ENCODE data around the gene FARP2.
"Not testable (repeated sequence)": the region's sequence is repeated elsewhere in the genome, so short reads cannot be mapped to it uniquely, and the experiment has no call there.

The FARP2 gene

GRCh38 chr2:241364781-241365180, 8.7 kb downstream of the FARP2 start:
- DNase-seq (ENCODE audit: low spot score): no peak

- no peak for DNase-seq (ENCODE audit: low spot score)
Measured at GRCh38 chr2:241366678-241367077, 10.6 kb downstream of the FARP2 start.

- DNase-seq (ENCODE audit: low spot score): no peak
Measured at GRCh38 chr2:241368643-241369042, 12.6 kb downstream of the FARP2 start.

- no peak for DNase-seq (ENCODE audit: low spot score)
Measured at GRCh38 chr2:241372361-241372992, 16.4 kb downstream of the FARP2 start.

GRCh38 chr2:241373446-241373845, 17.4 kb downstream of the FARP2 start:
- DNase-seq (ENCODE audit: low spot score): peak; percentile 45

- DNase-seq (ENCODE audit: low spot score): not testable (repeated sequence)
Measured at GRCh38 chr2:241373906-241374305, 17.8 kb downstream of the FARP2 start.

GRCh38 chr2:241375300-241375699, 19.2 kb downstream of the FARP2 start:
- no peak for DNase-seq (ENCODE audit: low spot score)

GRCh38 chr2:241376808-241377207, 20.7 kb downstream of the FARP2 start:
- DNase-seq (ENCODE audit: low spot score): no peak

- no peak for DNase-seq (ENCODE audit: low spot score)
Measured at GRCh38 chr2:241378816-241379215, 22.7 kb downstream of the FARP2 start.

GRCh38 chr2:241379481-241380480, 23.7 kb downstream of the FARP2 start:
- DNase-seq (ENCODE audit: low spot score): no peak

- no peak for DNase-seq (ENCODE audit: low spot score)
Measured at GRCh38 chr2:241381872-241382271, 25.8 kb downstream of the FARP2 start.

- DNase-seq (ENCODE audit: low spot score): not testable (repeated sequence)
Measured at GRCh38 chr2:241385450-241385849, 29.4 kb downstream of the FARP2 start.

- no peak for DNase-seq (ENCODE audit: low spot score)
Measured at GRCh38 chr2:241386519-241386918, 30.4 kb downstream of the FARP2 start.

- no peak for DNase-seq (ENCODE audit: low spot score)
Measured at GRCh38 chr2:241389697-241390096, 33.6 kb downstream of the FARP2 start.

- no peak for DNase-seq (ENCODE audit: low spot score)
Measured at GRCh38 chr2:241390301-241391206, 34.5 kb downstream of the FARP2 start.

GRCh38 chr2:241391892-241392665, 36.0 kb downstream of the FARP2 start:
- DNase-seq (ENCODE audit: low spot score): peak; percentile 44

GRCh38 chr2:241392753-241393152, 36.7 kb downstream of the FARP2 start:
- DNase-seq (ENCODE audit: low spot score): peak; percentile 22

- no peak for DNase-seq (ENCODE audit: low spot score)
Measured at GRCh38 chr2:241393524-241394196, 37.6 kb downstream of the FARP2 start.

- not testable (repeated sequence) for DNase-seq (ENCODE audit: low spot score)
Measured at GRCh38 chr2:241396809-241397208, 40.7 kb downstream of the FARP2 start.
